ENCODE measurements around the gene SRGAP3. TPM values are rescaled to one million over a fixed set of nuclear protein-coding genes. Genes with fewer than 3 reads are reported as not detected.

Gene SRGAP3
- total RNA-seq, 3 donors from 2014 or later = 0.27 to 2.0 (median 0.42) TPM

GRCh38 chr3:9135526-9135925, 113.9 kb downstream of the SRGAP3 start:
- Mint-ChIP-seq H3K9me3 (peaks cover 7% of the 10 kb centered on the region), H3K27me3 (ENCODE audit: low read depth) (peaks cover 25% of the 10 kb centered on the region), H3K4me1 (ENCODE audit: low read depth) (no peaks in the 10 kb centered on the region), H3K4me3 (no peak overlapping the region), H3K36me3 (ENCODE audit: insufficient read depth) (peaks cover 3% of the 10 kb centered on the region)
- DNase-seq (no peak), ATAC-seq (no peak)

- Mint-ChIP-seq H3K4me1 (ENCODE audit: low read depth) (peaks cover 1% of the 10 kb centered on the region), H3K27me3 (ENCODE audit: low read depth) (peaks cover 21% of the 10 kb centered on the region), H3K36me3 (ENCODE audit: insufficient read depth) (no peaks in the 10 kb centered on the region), H3K9me3 (no peaks in the 10 kb centered on the region), H3K4me3 (no peak overlapping the region)
- ATAC-seq (no peak), DNase-seq (no peak)
These were observed 115.8 kb downstream of the SRGAP3 start for GRCh38 chr3:9133656-9134055.

DNA sequence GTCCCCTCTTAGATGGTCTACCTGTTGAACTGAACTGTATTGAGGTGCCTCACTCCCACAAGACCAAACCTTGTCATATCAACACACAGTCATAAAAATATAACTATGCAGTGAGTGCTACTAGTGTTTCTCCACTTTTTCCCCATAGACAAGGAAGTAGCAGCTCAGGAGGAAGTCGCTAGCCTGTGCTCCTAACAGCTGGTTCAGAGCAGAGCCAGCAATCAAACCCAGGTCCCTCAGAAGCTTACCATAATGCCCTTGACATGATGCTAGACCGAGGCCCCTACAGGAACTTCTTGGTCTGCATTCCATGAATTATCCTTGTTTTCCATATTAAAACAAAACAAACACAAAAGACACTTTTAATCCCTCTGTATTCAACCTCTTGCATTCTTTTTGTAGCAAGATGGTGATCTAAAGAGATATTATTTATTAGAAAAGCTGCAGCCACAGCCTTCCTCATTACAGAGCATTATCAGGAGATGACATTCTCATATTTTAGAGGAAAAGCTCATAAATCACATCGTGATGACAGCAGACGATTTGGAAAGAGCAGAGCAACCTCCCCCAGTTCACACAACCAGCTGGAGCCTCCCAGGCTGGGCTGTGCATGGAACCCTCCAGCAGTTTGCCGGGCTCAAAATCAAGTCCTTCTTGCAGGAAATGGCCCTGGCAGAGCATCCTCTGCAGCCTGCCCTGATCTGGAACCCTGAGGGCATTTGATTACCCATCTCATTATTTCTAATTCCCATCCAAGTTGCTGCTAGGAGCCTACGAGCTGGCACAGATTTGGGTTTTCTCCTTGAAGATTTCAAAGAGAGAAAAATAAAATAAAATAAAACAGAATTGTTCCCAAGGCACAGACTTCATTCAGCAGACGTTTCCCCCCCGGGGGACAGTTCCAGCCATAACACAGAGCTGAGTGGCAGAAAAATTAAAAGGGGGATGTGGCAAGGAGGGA, 118.8 kb downstream of the SRGAP3 start:
- Mint-ChIP-seq H3K9me3 (no peaks in the 10 kb centered on the region), H3K36me3 (ENCODE audit: insufficient read depth) (no peaks in the 10 kb centered on the region), H3K27me3 (ENCODE audit: low read depth) (peaks cover 5% of the 10 kb centered on the region), H3K4me3 (no peak overlapping the region), H3K4me1 (ENCODE audit: low read depth) (peaks cover 1% of the 10 kb centered on the region)
- ATAC-seq = no peak
- DNase-seq = no peak

GRCh38 chr3:9129365-9129764, 120.1 kb downstream of the SRGAP3 start:
- peaks cover 1% of the 10 kb centered on the region for H3K4me1 Mint-ChIP-seq (ENCODE audit: low read depth)
- H3K4me3 Mint-ChIP-seq = no peak overlapping the region
- H3K9me3 Mint-ChIP-seq = no peaks in the 10 kb centered on the region

GRCh38 chr3:9125278-9125951, 124.0 kb downstream of the SRGAP3 start:
- DNase-seq = no peak
- H3K4me3 Mint-ChIP-seq = no peak overlapping the region

More at GRCh38 chr3:9129365-9129764, 120.1 kb downstream of the SRGAP3 start:
- DNase-seq (no peak), ATAC-seq (no peak)
- no peaks in the 10 kb centered on the region for H3K36me3 Mint-ChIP-seq (ENCODE audit: insufficient read depth)
- no peaks in the 10 kb centered on the region for H3K27me3 Mint-ChIP-seq (ENCODE audit: low read depth)

DNA sequence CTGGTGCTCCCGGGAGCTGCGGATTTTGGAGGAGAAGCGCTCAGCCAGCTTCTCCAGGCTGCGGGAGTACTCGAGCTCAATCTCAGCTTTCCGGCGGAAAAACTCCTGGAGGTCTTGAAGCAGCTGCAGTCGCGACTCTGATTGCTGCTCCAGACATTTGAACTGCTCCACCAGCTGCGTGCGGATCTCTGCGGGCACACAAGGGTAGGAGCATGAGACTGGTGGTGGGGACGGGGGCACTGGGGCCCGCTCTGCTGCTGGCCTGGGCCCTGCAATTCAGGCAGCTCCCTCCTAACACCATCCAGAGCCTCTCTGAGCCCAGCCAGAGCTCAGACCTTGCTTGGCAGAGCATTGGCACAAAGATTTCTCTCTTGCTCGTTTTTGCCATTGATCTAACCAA, 124.7 kb downstream of the SRGAP3 start:
- Mint-ChIP-seq H3K4me3 (no peak overlapping the region), H3K4me1 (ENCODE audit: low read depth) (no peaks in the 10 kb centered on the region), H3K36me3 (ENCODE audit: insufficient read depth) (no peaks in the 10 kb centered on the region), H3K9me3 (no peaks in the 10 kb centered on the region), H3K27me3 (ENCODE audit: low read depth) (no peaks in the 10 kb centered on the region)
- no peak for ATAC-seq
- DNase-seq = no peak

More at GRCh38 chr3:9125278-9125951, 124.0 kb downstream of the SRGAP3 start:
- Mint-ChIP-seq H3K9me3 (no peaks in the 10 kb centered on the region), H3K36me3 (ENCODE audit: insufficient read depth) (no peaks in the 10 kb centered on the region), H3K27me3 (ENCODE audit: low read depth) (no peaks in the 10 kb centered on the region), H3K4me1 (ENCODE audit: low read depth) (peaks cover 1% of the 10 kb centered on the region)
- ATAC-seq = no peak

DNA sequence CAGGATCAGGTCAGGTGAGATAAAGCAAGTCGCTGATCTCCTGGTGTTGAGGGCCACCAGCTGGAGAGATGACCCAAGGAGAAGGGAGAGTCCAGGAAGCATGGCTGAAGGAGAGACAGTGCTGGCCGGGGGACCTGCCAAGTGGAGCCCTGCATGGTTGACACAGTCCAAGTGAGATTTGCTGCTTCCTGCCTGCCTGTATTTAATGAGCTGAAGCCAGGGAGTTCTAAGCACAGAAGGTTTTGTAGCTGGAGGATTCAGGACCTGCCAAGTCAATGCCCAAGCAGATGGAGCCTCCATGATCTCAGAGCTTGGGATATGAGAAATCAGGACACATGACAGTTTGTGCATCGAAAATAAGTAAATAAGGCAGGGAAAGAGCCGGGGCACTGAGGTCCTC, 125.6 kb downstream of the SRGAP3 start:
- DNase-seq (no peak), ATAC-seq (no peak)
- Mint-ChIP-seq H3K36me3 (ENCODE audit: insufficient read depth) (no peaks in the 10 kb centered on the region), H3K4me1 (ENCODE audit: low read depth) (no peaks in the 10 kb centered on the region), H3K4me3 (no peak overlapping the region), H3K9me3 (no peaks in the 10 kb centered on the region), H3K27me3 (ENCODE audit: low read depth) (no peaks in the 10 kb centered on the region)

DNA sequence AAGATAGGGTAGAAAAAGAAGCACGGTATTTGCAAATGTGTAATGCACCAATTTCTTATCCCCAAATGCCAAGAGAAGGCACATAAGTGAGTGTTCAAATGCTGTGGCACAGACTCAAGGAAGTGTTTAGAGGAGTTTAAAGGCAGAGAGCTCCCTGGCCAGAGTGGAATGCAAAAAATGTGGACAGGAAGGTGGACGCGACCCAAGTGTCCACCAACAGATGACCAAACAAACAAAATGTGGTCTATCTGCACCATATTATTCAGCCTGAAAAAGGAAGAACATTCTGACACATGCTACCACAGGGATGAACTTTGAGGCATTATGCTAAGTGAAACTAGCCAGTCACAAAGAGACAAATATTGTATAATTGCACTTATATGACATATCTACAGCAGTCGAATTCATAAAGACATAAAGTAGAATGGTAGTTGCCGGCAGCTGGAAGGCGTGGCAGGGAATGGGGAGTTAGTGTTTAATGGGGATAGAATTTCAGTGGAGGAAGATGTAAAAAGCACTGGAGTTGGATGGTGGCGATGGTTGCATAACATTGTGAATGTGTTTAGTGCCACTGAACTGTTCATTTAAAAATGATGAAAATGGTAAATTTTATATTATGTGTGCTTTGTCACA, 126.6 kb downstream of the SRGAP3 start:
- no peak for ATAC-seq
- H3K4me1 Mint-ChIP-seq (ENCODE audit: low read depth) = no peaks in the 10 kb centered on the region
- no peak for DNase-seq
- H3K27me3 Mint-ChIP-seq (ENCODE audit: low read depth) = no peaks in the 10 kb centered on the region
- H3K4me3 Mint-ChIP-seq = no peak overlapping the region
- H3K9me3 Mint-ChIP-seq = no peaks in the 10 kb centered on the region
- no peaks in the 10 kb centered on the region for H3K36me3 Mint-ChIP-seq (ENCODE audit: insufficient read depth)

DNA sequence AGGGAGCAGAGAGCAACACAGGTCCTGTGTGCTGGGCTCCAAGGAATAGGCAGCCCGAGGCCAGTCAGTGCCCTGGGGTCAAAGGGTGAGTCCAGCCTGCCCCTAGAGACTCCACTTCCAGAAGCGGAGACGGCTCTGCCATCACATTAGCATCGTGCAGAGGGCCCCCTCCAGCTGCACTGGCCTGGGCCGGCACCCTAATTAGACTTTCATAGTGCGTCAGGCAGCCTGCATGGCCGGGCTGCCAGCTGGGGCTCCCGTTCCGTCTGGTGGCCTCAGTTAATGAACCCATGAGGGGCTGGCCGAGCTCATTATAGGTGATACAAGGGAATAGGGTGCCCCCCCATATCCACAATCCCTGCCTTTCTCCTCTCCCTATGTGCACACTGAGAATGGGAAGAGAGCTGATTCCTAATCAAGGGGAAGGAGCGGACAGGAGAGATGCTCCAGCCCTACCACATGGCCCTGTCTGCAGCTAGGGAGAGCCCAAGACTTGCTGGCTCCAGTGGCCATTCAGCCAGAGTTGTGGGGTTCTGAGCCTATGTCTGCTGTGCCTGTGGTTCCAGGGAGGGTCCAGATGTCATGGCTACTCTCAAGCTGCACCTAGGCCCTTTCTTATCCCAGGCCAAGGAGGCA, 128.0 kb downstream of the SRGAP3 start:
- Mint-ChIP-seq H3K4me3 (no peak overlapping the region), H3K36me3 (ENCODE audit: insufficient read depth) (no peaks in the 10 kb centered on the region), H3K4me1 (ENCODE audit: low read depth) (no peaks in the 10 kb centered on the region), H3K9me3 (no peaks in the 10 kb centered on the region), H3K27me3 (ENCODE audit: low read depth) (no peaks in the 10 kb centered on the region)
- DNase-seq (no peak), ATAC-seq (no peak)

- H3K9me3 Mint-ChIP-seq = no peaks in the 10 kb centered on the region
- no peak overlapping the region for H3K4me3 Mint-ChIP-seq
- no peaks in the 10 kb centered on the region for H3K36me3 Mint-ChIP-seq (ENCODE audit: insufficient read depth)
- ATAC-seq = no peak
- H3K27me3 Mint-ChIP-seq (ENCODE audit: low read depth) = no peaks in the 10 kb centered on the region
- no peaks in the 10 kb centered on the region for H3K4me1 Mint-ChIP-seq (ENCODE audit: low read depth)
- DNase-seq = no peak
These were observed 130.1 kb downstream of the SRGAP3 start for GRCh38 chr3:9119331-9119730.

DNA sequence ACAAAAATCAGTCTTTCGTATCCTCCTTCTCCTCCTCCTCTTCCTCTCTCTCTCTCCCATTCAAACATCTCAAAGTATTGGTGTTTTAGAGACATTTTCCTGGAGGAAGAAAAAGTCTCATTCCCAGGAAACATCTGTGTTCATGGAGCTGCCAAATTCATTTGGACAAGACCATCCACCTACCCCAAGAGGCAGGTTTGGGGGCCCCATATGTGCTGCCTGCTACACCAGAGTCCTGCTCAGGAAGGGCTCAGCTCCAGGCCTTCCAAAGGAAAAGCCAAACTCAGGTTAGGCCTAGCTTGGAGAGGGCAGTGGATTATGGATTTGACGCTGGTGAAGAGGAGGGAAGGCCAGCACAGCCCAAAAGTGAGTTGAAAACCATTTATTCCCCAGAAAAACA, 131.2 kb downstream of the SRGAP3 start:
- H3K36me3 Mint-ChIP-seq (ENCODE audit: insufficient read depth) = no peaks in the 10 kb centered on the region
- H3K4me3 Mint-ChIP-seq = no peak overlapping the region
- no peak for DNase-seq
- no peak for ATAC-seq
- no peaks in the 10 kb centered on the region for H3K9me3 Mint-ChIP-seq
- H3K4me1 Mint-ChIP-seq (ENCODE audit: low read depth) = no peaks in the 10 kb centered on the region
- no peaks in the 10 kb centered on the region for H3K27me3 Mint-ChIP-seq (ENCODE audit: low read depth)

- no peak overlapping the region for H3K4me3 Mint-ChIP-seq
These were observed 132.2 kb downstream of the SRGAP3 start for GRCh38 chr3:9117220-9117619.

DNA sequence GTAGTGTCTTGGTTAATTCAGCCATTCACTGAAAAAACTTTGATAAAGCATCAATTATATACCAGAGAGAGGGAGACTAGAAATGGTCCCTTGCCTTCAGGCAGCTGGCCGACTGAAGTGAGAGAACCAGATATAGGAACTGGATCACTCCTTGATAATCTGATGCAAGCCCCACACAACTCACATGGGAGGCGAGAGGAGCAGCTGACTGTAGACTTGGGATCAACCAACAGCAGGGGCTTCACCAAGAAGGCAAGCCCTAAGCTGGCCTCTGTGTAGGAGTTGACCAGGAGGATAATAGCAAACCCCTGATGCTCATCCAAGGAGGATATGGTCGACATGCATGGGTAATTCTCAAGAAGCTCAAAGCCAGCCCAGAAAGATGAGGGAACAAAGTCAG, 133.1 kb downstream of the SRGAP3 start:
- no peak for DNase-seq
- no peaks in the 10 kb centered on the region for H3K4me1 Mint-ChIP-seq (ENCODE audit: low read depth)
- no peaks in the 10 kb centered on the region for H3K36me3 Mint-ChIP-seq (ENCODE audit: insufficient read depth)
- no peak overlapping the region for H3K4me3 Mint-ChIP-seq
- ATAC-seq = no peak
- H3K9me3 Mint-ChIP-seq = no peaks in the 10 kb centered on the region
- H3K27me3 Mint-ChIP-seq (ENCODE audit: low read depth) = no peaks in the 10 kb centered on the region

More at GRCh38 chr3:9117220-9117619, 132.2 kb downstream of the SRGAP3 start:
- no peaks in the 10 kb centered on the region for H3K36me3 Mint-ChIP-seq (ENCODE audit: insufficient read depth)
- no peaks in the 10 kb centered on the region for H3K27me3 Mint-ChIP-seq (ENCODE audit: low read depth)
- no peaks in the 10 kb centered on the region for H3K9me3 Mint-ChIP-seq
- no peak for ATAC-seq
- no peaks in the 10 kb centered on the region for H3K4me1 Mint-ChIP-seq (ENCODE audit: low read depth)
- DNase-seq = no peak

DNA sequence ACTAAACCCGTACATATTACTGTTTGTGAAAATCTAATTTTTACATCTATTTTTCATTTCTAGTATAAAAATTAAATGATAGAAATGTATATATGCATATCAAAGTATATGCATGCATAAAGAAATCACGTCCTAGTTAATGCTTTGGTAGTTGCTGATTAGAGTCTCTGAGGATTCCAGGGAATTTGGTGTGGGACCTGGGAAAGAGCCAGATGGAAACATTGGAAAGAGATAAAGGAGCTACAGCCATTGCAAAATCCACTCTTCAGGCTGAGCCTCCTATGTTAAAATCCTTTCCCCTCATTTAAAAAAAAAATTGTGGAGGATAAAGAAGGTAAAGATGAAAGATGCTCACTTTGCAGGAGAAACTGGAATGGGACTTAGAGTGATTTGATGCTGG, 134.1 kb downstream of the SRGAP3 start:
- Mint-ChIP-seq H3K36me3 (ENCODE audit: insufficient read depth) (no peaks in the 10 kb centered on the region), H3K4me1 (ENCODE audit: low read depth) (no peaks in the 10 kb centered on the region), H3K9me3 (no peaks in the 10 kb centered on the region), H3K27me3 (ENCODE audit: low read depth) (no peaks in the 10 kb centered on the region), H3K4me3 (no peak overlapping the region)
- no peak for ATAC-seq
- DNase-seq = no peak

Data from activated T-cell treated with anti-CD3 and anti-CD28 coated beads, Interleukin-2, amount 50 U/mL, for 4 hours (primary cell).